ENCODE results near the gene CRIP1.

DNA sequence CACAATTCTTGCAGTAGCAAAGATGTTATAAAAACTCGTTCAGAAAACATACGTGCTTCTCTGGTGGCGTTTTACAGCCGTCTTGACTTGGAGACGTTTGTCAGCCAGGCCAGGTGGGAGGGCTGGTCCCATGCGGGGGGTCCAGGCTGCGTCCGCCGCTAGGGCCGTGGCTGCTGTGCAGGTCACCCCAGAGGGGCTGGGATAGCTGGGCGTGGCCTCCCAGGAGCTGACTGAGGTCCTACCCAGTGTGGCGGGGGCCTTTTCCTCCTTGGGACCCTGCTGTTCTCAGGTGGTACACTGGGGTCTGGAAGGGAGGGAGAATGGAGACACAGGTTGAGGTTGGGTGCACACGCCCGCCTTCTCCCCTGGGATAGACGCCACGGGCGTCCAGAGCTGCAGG is 41.8 kb upstream of the CRIP1 start:
- TF ChIP-seq, protein P1, sequence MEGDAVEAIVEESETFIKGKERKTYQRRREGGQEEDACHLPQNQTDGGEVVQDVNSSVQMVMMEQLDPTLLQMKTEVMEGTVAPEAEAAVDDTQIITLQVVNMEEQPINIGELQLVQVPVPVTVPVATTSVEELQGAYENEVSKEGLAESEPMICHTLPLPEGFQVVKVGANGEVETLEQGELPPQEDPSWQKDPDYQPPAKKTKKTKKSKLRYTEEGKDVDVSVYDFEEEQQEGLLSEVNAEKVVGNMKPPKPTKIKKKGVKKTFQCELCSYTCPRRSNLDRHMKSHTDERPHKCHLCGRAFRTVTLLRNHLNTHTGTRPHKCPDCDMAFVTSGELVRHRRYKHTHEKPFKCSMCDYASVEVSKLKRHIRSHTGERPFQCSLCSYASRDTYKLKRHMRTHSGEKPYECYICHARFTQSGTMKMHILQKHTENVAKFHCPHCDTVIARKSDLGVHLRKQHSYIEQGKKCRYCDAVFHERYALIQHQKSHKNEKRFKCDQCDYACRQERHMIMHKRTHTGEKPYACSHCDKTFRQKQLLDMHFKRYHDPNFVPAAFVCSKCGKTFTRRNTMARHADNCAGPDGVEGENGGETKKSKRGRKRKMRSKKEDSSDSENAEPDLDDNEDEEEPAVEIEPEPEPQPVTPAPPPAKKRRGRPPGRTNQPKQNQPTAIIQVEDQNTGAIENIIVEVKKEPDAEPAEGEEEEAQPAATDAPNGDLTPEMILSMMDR (IDR thresholded peaks at IDR 0.05; ENCODE audit: low read length): no peak
- no peak for TF ChIP-seq EZH2 (IDR thresholded peaks at IDR 0.05; ENCODE audit: borderline replicate concordance, low read length)
